ENCODE results near the gene AFDN.

Gene AFDN

DNA sequence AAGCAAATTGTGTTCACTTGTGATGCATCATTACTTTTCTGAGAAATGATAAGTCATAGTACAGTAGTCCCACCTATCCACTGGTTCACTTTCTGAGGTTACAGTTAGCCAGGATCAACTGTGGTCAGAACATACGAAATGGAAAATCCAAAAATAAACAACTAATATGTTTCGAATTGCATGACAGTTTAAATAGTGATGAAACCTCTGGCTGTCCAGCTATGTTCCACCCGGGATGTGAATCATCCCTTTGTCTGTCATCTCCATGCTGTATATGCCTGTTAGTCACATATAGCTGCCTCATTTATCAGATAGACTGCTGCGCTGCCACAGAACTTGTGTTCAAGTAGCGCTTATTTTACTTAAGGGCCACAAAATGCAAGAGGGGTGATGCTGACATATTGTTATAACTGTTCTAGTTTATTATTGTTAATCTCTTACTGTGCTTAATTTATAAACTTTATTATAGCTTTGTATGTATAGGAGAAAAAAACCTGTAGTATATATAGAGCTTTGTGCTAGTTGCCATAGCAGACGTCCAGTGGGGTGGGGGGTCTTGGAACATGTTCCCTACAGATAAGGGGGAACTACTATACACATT is 29.2 kb downstream of the AFDN start:
- no peaks in the 10 kb centered on the region for H4K20me1 ChIP-seq (ENCODE audit: insufficient read depth, low read length)
- no peak overlapping the region for H3K4me3 ChIP-seq (ENCODE audit: low read depth in 1 of 2, low read length in 2 of 2)
- H3K4me2 ChIP-seq (ENCODE audit: insufficient read depth, low read length) = no peak overlapping the region
- DNase-seq (no peak), ATAC-seq (ENCODE audit: insufficient read depth, low read depth) (no peak)
- H3K9ac ChIP-seq (ENCODE audit: low read depth, low read length) = no peak overlapping the region
- no peak overlapping the region for H2AFZ ChIP-seq (ENCODE audit: low read depth, low read length)
- H3K9me3 ChIP-seq (ENCODE audit: insufficient read depth, low read length, severe bottlenecking) = no peaks in the 10 kb centered on the region
- no peaks in the 10 kb centered on the region for H3K27me3 ChIP-seq (ENCODE audit: insufficient read depth, low read length, poor library complexity)
- TF ChIP-seq, protein P1, sequence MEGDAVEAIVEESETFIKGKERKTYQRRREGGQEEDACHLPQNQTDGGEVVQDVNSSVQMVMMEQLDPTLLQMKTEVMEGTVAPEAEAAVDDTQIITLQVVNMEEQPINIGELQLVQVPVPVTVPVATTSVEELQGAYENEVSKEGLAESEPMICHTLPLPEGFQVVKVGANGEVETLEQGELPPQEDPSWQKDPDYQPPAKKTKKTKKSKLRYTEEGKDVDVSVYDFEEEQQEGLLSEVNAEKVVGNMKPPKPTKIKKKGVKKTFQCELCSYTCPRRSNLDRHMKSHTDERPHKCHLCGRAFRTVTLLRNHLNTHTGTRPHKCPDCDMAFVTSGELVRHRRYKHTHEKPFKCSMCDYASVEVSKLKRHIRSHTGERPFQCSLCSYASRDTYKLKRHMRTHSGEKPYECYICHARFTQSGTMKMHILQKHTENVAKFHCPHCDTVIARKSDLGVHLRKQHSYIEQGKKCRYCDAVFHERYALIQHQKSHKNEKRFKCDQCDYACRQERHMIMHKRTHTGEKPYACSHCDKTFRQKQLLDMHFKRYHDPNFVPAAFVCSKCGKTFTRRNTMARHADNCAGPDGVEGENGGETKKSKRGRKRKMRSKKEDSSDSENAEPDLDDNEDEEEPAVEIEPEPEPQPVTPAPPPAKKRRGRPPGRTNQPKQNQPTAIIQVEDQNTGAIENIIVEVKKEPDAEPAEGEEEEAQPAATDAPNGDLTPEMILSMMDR (IDR thresholded peaks at IDR 0.05; ENCODE audit: borderline replicate concordance, extremely low read depth, low read length, poor library complexity, severe bottlenecking) = no peak
- TF ChIP-seq EZH2 (IDR thresholded peaks at IDR 0.05; ENCODE audit: borderline replicate concordance, low read depth, low read length, severe bottlenecking) = no peak
- H3K4me1 ChIP-seq (ENCODE audit: insufficient read depth, low read length) = no peaks in the 10 kb centered on the region
- H3K79me2 ChIP-seq (ENCODE audit: insufficient read depth, low read length) = no peaks in the 10 kb centered on the region
- H3K27ac ChIP-seq (ENCODE audit: low read length) = no peak overlapping the region
- no peaks in the 10 kb centered on the region for H3K36me3 ChIP-seq (ENCODE audit: insufficient read depth, low read length)

DNA sequence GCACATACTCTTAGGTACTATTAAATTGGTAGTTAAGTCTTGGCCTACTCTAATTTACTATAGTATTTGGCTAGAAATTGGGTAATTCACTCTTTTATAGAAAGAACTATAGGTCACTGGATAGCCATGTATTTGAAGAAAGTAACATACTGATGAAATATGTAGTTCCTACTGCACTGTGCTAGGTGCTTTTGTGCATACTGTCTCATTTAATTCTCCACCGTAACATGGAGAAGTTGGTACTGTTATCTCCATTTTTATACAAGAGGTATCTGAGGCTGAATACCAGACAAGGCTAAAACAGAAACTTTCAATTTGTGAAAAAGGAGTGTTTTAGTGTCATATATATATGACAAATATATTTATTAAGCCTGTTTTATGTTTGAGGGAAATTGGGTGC is 29.8 kb downstream of the AFDN start:
- Histone ChIP-seq H3K79me2 (ENCODE audit: insufficient read depth, low read length) (no peaks in the 10 kb centered on the region), H3K27me3 (ENCODE audit: insufficient read depth, low read length, poor library complexity) (no peaks in the 10 kb centered on the region), H3K36me3 (ENCODE audit: insufficient read depth, low read length) (no peaks in the 10 kb centered on the region), H4K20me1 (ENCODE audit: insufficient read depth, low read length) (no peaks in the 10 kb centered on the region), H3K9ac (ENCODE audit: low read depth, low read length) (no peak overlapping the region), H3K4me2 (ENCODE audit: insufficient read depth, low read length) (no peak overlapping the region), H3K27ac (ENCODE audit: low read length) (no peak overlapping the region), H3K4me3 (ENCODE audit: low read depth in 1 of 2, low read length in 2 of 2) (no peak overlapping the region), H3K4me1 (ENCODE audit: insufficient read depth, low read length) (no peaks in the 10 kb centered on the region), H2AFZ (ENCODE audit: low read depth, low read length) (no peak overlapping the region), H3K9me3 (ENCODE audit: insufficient read depth, low read length, severe bottlenecking) (no peaks in the 10 kb centered on the region)
- TF ChIP-seq, protein P1 (IDR thresholded peaks at IDR 0.05; ENCODE audit: borderline replicate concordance, extremely low read depth, low read length, poor library complexity, severe bottlenecking) = no peak
- no peak for TF ChIP-seq EZH2 (IDR thresholded peaks at IDR 0.05; ENCODE audit: borderline replicate concordance, low read depth, low read length, severe bottlenecking)
- DNase-seq (no peak), ATAC-seq (ENCODE audit: insufficient read depth, low read depth) (no peak)

DNA sequence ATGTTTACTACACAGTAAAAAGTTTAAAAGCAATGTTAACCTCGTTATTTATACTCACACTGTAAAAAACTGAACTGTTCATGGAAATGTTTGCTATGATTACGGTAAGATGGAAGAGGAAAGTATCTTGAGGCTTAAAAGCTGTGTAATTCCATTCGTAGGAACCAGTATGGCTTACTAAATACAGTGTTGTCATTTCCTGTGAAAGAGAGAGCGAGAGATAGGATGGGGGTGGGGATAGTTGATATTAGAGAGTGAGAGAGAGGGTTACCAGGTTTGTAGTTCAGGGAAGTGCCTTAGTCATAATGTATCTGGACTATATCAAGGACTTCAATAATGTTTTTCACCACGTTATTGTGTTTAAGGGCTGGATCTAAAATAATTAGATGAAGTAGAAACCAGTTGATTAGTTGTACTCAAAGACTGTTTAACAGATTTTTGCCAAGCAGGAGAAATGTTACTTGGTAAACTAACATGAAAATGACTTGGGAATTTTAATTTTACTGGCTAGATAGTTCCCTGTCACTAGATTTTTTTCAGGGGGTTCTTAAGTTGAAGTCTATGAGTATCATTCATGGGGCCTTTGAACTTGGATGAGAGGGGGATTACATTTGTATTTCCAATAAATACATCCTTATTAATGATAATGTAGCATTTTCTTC is 30.4 kb downstream of the AFDN start:
- H3K27me3 ChIP-seq (ENCODE audit: insufficient read depth, low read length, poor library complexity) = no peaks in the 10 kb centered on the region
- H3K79me2 ChIP-seq (ENCODE audit: insufficient read depth, low read length) = no peaks in the 10 kb centered on the region
- no peak for TF ChIP-seq EZH2 (IDR thresholded peaks at IDR 0.05; ENCODE audit: borderline replicate concordance, low read depth, low read length, severe bottlenecking)
- TF ChIP-seq, protein P1 (IDR thresholded peaks at IDR 0.05; ENCODE audit: borderline replicate concordance, extremely low read depth, low read length, poor library complexity, severe bottlenecking) = no peak
- DNase-seq = no peak
- H2AFZ ChIP-seq (ENCODE audit: low read depth, low read length) = no peak overlapping the region
- H3K27ac ChIP-seq (ENCODE audit: low read length) = no peak overlapping the region
- no peaks in the 10 kb centered on the region for H3K36me3 ChIP-seq (ENCODE audit: insufficient read depth, low read length)
- ATAC-seq (ENCODE audit: insufficient read depth, low read depth) = no peak
- no peak overlapping the region for H3K4me2 ChIP-seq (ENCODE audit: insufficient read depth, low read length)
- H3K4me1 ChIP-seq (ENCODE audit: insufficient read depth, low read length) = no peaks in the 10 kb centered on the region
- no peaks in the 10 kb centered on the region for H4K20me1 ChIP-seq (ENCODE audit: insufficient read depth, low read length)
- H3K9me3 ChIP-seq (ENCODE audit: insufficient read depth, low read length, severe bottlenecking) = no peaks in the 10 kb centered on the region
- H3K9ac ChIP-seq (ENCODE audit: low read depth, low read length) = no peak overlapping the region
- H3K4me3 ChIP-seq (ENCODE audit: low read depth in 1 of 2, low read length in 2 of 2) = no peak overlapping the region

Measured in DND-41 (cell line).